Activated naive CD8-positive, alpha-beta T cell treated with anti-CD3 and anti-CD28 coated beads for 36 hours (primary cell): Measurements from ENCODE around the gene WDR70. TPM values are rescaled to one million over a fixed set of nuclear protein-coding genes. Genes with fewer than 3 reads are reported as not detected.
"Not testable (repeated sequence)": the region's sequence is repeated elsewhere in the genome, so short reads cannot be mapped to it uniquely, and the experiment has no call there.

Source experiments
- DNase-seq: peaks from one replicate; pipeline ENCODE4 v3.0.0; 2021
- H3K27ac Mint-ChIP-seq: one replicate; pipeline ENCODE4 v1.8.0; 2022; ENCODE audit warnings: mild to moderate bottlenecking, moderate library complexity, mixed read lengths
- H3K27me3 Mint-ChIP-seq: one replicate; pipeline ENCODE4 v1.8.0; 2022; ENCODE audit warnings: mild to moderate bottlenecking, mixed read lengths
- H3K36me3 Mint-ChIP-seq: one replicate; pipeline ENCODE4 v1.8.0; 2021; ENCODE audit warnings: mild to moderate bottlenecking, mixed read lengths
- H3K4me1 Mint-ChIP-seq: one replicate; pipeline ENCODE4 v1.8.0; 2021; ENCODE audit warnings: mixed read lengths
- H3K4me3 Mint-ChIP-seq: one replicate; pipeline ENCODE4 v1.8.0; 2022; ENCODE audit warnings: mild to moderate bottlenecking, moderate library complexity, mixed read lengths
- H3K9me3 Mint-ChIP-seq: one replicate; pipeline ENCODE4 v1.8.0; 2022; ENCODE audit warnings: mixed read lengths
- total RNA-seq, 2 experiments: library from RNA; stranded (reverse); gene quantifications; one replicate each; pipeline ENCODE4 v1.2.3, GENCODE V29; 2021

WDR70 gene
- total RNA-seq, 2 experiments from 2014 or later = 36.2 to 36.8 TPM

DNA sequence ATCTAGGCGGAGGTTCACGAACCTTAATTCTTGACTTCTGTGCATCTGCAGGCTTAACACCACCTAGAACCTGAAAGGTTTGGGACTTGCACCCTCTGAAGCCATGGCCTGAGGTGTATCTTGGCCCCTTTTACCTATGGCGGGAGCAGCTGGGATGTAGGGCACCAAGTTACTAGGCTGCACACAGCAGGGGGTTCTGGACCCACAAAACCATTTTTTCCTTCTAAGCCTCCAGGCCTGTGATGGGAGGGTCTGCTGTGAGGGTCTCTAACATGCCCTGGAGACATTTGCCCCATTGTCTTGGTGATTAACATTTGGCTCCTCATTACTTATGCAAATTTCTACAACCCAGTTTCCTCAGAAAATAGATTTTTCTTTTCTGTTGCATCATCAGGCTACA lies 102.3 kb downstream of the WDR70 start:
- H3K36me3 Mint-ChIP-seq = peaks cover 64% of the 10 kb centered on the region
- not testable (repeated sequence) for H3K27ac Mint-ChIP-seq, H3K27me3 Mint-ChIP-seq, DNase-seq, H3K4me1 Mint-ChIP-seq, H3K4me3 Mint-ChIP-seq
- H3K9me3 Mint-ChIP-seq = peaks cover 15% of the 10 kb centered on the region

DNA sequence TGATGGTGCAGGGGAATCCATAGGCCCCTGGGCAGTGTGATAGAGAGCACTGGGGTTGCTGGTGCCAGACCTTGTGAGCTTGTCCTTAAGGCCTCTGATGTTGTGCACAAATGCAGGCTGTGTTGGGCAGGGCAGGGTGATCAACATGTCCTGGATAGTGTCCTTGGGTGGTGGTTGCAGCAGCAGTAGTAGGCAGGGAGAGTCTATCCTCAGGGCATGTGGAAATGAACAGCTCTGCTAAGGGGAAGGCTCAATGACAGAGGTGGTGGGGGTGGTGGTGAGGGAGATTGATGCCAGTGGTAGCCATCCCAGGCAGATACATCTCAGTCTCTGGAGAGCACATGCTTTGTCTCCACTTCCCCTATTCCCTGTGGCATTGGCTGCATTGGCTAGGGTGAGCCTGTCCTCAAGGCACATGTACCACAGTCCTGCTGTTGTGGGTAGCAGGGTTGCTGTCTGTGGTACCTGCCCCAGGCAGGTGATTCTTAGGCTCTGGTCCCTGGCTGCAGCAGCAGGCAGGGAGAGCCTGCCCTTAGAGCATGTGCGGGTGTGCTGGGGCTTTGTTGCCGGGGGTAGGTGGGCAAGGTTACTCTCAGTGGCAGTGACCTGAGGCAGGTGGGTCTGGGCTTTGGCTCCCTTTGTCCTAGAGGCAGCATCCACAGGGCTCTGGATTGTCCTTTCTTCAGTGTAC lies 111.1 kb downstream of the WDR70 start:
- Mint-ChIP-seq H3K27me3 (no peaks in the 10 kb centered on the region), H3K9me3 (peaks cover 6% of the 10 kb centered on the region), H3K4me3 (no peak overlapping the region), H3K27ac (no peak overlapping the region), H3K4me1 (no peaks in the 10 kb centered on the region), H3K36me3 (peaks cover 39% of the 10 kb centered on the region)
- DNase-seq = no peak

DNA sequence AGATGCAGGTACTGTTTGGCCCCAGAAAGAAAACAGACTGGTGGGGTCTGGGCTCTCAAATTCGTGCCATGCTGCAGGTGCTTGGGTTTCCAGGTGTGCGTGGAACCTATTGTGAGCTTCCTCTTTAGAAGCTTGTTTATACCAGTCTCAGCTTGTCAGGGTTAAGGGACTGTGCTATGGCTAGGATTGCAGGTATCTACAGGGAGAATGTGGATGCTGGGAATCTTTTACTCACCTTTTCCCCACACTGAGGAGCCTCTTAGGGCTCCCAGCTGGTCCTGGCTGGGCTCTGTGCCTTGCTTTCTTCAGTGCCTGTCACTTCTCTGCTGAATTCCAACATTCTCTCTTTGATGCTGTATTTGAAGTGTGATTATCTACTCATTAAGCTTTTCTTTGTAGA lies 111.8 kb downstream of the WDR70 start:
- H3K27ac Mint-ChIP-seq = no peak overlapping the region
- H3K4me3 Mint-ChIP-seq = no peak overlapping the region
- peaks cover 39% of the 10 kb centered on the region for H3K36me3 Mint-ChIP-seq
- H3K27me3 Mint-ChIP-seq = no peaks in the 10 kb centered on the region
- no peak for DNase-seq
- H3K4me1 Mint-ChIP-seq = no peaks in the 10 kb centered on the region
- peaks cover 6% of the 10 kb centered on the region for H3K9me3 Mint-ChIP-seq

DNA sequence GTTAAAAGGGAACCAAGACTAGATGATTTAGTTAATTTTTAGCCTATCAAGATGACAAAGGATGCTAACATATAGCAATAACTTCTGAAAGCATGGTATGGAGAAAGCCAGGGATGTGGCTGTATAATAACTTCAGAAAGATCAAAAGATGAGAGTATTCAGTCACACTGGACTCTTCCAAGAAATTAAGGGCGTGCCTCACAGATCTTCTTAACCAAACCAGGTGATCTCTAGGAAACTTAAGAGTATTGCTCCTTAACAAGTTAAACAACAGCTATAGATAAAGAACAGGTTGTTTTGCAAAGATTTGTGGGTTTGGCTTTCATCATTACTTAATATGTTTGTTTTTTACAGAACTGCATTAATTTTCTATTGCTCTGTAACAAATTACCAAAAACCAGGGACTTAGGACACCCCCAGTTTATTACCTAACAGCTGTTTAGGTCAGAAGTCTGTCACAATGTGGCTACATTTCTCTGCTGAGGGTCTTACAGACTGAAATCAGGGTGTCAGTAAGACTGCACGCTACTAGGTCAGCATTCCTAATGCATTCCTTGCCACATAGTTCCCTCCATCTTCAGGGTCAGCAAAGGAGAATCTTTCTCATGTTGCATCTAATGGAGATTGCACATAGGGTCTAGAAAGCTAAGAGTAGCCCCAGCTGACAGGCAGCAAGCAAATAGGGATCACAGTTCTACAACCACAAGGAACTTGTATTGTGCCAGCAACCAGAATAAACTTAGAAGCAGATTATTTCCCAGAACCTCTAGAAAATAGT lies 113.8 kb downstream of the WDR70 start:
- Mint-ChIP-seq H3K27ac (no peak overlapping the region), H3K36me3 (peaks cover 34% of the 10 kb centered on the region), H3K4me3 (no peak overlapping the region), H3K9me3 (peaks cover 4% of the 10 kb centered on the region), H3K27me3 (no peaks in the 10 kb centered on the region), H3K4me1 (no peaks in the 10 kb centered on the region)
- no peak for DNase-seq

DNA sequence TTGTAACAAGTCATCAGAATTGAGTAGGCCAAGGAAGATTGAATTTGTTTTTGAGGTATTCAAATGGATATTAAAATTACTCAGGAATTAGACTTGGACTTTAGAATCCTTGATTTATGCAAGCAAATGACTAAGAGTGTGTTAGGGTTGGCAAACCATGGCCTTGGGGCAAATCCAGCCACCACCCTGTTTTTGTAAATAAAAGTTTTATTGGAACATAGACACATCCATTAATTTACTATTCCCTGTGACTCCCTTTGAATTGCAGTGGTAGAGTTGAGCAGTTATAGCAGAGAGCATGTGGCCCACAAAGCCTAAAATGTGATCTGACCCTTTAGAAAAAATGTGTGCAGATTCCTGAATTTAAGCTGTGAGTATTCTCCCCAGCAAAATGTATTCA lies 115.6 kb downstream of the WDR70 start:
- no peak overlapping the region for H3K27ac Mint-ChIP-seq
- no peaks in the 10 kb centered on the region for H3K27me3 Mint-ChIP-seq
- no peaks in the 10 kb centered on the region for H3K9me3 Mint-ChIP-seq

DNA sequence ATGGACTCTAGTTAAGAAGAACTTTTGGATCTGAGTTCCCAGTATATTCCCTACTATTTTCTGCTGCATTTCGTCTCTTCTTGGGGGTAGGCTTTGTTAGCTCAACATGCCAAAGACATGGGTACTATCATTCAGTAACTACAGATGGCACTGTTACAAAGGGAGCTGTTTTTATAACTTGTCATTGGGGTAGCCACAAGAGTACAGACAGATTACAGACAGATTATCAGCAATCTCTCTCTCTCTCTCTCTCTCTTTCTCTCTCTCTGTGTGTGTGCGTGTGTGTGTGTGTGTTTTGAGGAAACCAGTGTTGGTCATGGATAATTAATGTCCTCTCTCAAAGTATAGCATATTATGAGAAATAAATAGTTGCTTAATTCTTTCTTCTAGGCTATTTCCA lies 116.1 kb downstream of the WDR70 start:
- Mint-ChIP-seq H3K36me3 (peaks cover 43% of the 10 kb centered on the region), H3K27me3 (no peaks in the 10 kb centered on the region), H3K27ac (no peak overlapping the region), H3K9me3 (no peaks in the 10 kb centered on the region), H3K4me3 (no peak overlapping the region), H3K4me1 (no peaks in the 10 kb centered on the region)
- DNase-seq = no peak

More for the DNA sequence above, 115.6 kb downstream of the WDR70 start:
- no peaks in the 10 kb centered on the region for H3K4me1 Mint-ChIP-seq
- DNase-seq = no peak
- H3K36me3 Mint-ChIP-seq = peaks cover 39% of the 10 kb centered on the region
- H3K4me3 Mint-ChIP-seq = no peak overlapping the region

DNA sequence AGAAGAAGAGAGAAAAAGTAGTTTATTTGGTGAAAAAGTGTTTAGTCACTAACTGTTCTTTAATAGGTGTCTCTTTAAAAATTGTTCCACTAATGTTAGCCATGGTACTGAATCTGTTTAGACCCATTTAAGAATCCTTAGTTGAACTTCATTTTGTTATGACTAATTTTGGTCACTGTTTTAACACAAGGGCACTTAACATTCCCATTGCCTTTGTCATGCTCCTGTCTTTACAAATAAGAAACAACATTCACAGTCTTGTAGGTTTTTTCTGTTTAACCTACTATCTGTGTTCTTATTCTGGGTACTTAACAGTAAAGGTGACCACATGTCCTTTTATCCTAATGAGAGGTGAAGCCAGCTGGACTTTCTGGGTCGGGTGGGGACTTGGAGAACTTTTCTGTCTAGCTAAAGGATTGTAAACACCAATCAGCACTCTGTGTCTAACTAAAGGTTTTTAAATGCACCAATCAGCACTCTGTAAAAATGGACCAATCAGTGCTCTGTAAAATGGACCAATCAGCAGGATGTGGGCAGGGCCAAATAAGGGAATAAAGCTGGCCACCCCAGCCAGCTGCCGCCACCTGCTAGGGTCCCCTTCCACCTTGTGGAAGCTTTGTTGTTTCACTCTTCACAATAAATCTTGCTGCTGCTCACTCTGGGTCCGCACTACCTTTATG lies 116.7 kb downstream of the WDR70 start:
- Mint-ChIP-seq H3K4me1 (no peaks in the 10 kb centered on the region), H3K27ac (no peak overlapping the region), H3K27me3 (no peaks in the 10 kb centered on the region), H3K4me3 (no peak overlapping the region), H3K36me3 (peaks cover 47% of the 10 kb centered on the region), H3K9me3 (no peaks in the 10 kb centered on the region)
- DNase-seq = no peak

DNA sequence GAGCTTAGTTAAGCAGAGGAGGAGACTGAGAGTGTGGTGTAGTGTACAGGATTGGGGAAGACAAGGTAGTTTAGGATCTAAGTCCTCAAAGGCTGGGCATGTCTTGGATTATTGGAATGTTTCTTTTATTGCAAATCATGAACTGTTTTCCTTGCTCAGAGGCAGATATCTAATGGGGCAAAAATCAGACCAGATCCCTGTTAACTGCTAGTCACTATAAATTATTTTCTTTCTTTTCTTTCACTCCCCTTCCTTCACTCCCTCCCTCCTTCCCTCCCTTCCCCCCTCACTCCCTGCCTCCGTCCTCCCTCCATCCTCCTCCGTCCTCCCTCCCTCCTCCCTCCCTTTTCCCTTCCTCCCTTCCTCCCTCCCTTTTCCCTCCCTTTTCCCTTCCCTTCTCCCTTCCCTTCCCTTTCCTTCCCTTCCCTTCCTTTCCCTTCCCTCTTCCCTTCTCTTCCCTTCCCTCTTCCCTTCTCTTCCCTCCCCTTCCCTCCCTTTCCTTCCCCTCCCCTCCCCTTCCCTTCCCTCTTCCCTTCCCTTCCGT lies 117.9 kb downstream of the WDR70 start:
- Mint-ChIP-seq H3K27ac (no peak overlapping the region), H3K4me3 (no peak overlapping the region), H3K36me3 (peaks cover 59% of the 10 kb centered on the region), H3K9me3 (peaks cover 3% of the 10 kb centered on the region), H3K4me1 (no peaks in the 10 kb centered on the region), H3K27me3 (no peaks in the 10 kb centered on the region)
- DNase-seq = no peak

DNA sequence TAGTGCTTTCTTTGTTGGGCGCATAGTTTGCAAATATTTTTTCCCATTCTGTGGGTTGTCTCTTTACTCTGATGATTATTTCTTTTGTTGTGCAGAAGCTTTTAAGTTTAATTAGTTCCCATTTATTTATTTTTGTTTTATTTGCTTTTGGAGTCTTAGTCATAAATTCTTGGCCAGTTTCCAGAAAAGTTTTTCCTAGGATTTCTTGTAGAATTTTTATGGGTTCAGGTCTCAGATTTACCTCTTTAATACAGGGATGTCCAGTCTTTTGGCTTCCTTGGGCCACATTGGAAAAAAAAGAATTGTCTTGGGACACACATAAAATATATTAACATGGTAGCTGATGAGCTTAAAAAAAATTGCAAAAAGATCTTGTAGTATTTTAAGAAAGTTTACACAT lies 122.0 kb downstream of the WDR70 start:
- Mint-ChIP-seq H3K27me3 (no peaks in the 10 kb centered on the region), H3K36me3 (peaks cover 78% of the 10 kb centered on the region), H3K27ac (no peak overlapping the region), H3K9me3 (peaks cover 6% of the 10 kb centered on the region), H3K4me1 (no peaks in the 10 kb centered on the region), H3K4me3 (no peak overlapping the region)
- no peak for DNase-seq

DNA sequence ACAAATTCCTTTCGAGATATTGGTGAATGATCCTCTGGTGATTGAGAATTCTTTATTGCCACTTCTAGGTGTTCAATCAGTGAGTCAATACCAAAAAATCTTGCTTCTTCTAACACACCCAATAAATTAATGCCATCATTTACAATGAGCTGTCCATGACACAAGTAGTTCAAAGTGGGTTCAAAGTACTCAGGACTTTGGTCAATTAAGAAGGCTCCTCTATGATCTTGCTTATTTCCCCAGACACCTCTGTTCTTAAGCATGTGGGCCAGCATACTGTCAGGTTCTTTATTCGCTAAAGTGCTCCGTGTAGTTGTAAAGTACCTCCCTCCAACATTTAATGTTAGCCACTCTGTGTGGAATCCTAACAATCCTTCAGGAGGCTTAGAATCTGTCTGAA lies 127.1 kb downstream of the WDR70 start:
- no peak for DNase-seq
- no peak overlapping the region for H3K4me3 Mint-ChIP-seq
- peaks cover 6% of the 10 kb centered on the region for H3K9me3 Mint-ChIP-seq
- no peaks in the 10 kb centered on the region for H3K27me3 Mint-ChIP-seq
- H3K4me1 Mint-ChIP-seq = no peaks in the 10 kb centered on the region
- H3K27ac Mint-ChIP-seq = no peak overlapping the region
- H3K36me3 Mint-ChIP-seq = peaks cover 56% of the 10 kb centered on the region

DNA sequence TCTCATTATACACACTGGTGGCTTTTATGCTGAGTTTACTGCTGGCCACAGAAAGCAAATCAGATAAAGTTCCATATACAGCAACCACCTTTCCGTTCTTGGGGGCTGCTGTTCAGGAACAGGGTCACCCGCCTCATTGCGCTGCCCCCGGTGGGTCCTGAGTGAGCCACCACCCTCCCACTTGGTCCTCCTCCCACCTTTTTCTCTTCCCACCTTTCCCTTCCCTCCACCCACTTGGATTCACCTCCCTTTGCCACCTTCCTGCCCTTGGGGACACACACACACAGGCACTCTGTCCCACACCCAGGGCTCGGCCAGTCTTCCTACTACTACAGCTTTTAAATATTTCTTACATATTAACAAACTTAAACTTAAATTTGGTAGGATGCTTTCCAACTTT lies 127.6 kb downstream of the WDR70 start:
- peaks cover 4% of the 10 kb centered on the region for H3K9me3 Mint-ChIP-seq
- no peak overlapping the region for H3K4me3 Mint-ChIP-seq
- no peaks in the 10 kb centered on the region for H3K4me1 Mint-ChIP-seq
- no peaks in the 10 kb centered on the region for H3K27me3 Mint-ChIP-seq
- no peak for DNase-seq
- no peak overlapping the region for H3K27ac Mint-ChIP-seq
- H3K36me3 Mint-ChIP-seq = peaks cover 52% of the 10 kb centered on the region

DNA sequence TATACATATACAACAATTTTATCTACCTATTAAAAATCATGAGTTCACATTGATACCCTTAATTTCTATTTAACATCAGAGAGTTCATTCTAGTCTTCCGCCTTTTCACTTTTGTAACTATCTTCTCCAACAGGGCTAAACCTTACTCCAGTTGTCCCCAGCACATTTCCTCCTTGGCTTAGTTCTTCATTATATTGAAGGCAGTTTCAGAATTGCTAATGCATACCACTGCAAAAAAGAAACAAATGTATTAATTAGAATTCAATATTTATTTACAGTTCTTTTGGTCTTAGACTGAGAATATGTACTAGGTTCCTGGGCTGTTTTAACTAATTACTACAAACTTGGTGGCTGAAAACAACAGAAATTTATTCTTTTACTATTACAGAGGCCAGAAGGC lies 132.5 kb downstream of the WDR70 start:
- Mint-ChIP-seq H3K9me3 (no peaks in the 10 kb centered on the region), H3K27ac (no peak overlapping the region), H3K4me3 (no peak overlapping the region)

DNA sequence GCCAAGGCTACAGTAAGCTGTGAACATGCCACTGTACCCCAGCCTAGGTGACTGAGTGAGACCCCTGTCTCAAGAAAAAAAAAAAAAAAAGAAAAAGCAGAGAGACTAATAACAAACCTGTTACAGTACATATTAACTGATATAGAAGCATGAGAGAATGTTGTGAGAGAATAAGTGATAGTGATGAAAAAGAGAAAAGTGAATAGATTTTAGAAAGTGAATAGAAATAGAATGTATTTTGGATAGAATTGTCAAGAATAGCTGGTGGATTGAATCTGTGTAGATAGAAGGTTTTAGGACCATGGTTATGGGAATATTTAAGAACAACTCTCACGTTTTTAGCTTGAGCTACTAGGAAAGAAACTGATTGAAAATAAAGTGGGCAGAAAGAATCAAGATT lies 135.8 kb downstream of the WDR70 start:
- Mint-ChIP-seq H3K36me3 (peaks cover 36% of the 10 kb centered on the region), H3K27me3 (no peaks in the 10 kb centered on the region), H3K27ac (no peak overlapping the region), H3K4me1 (no peaks in the 10 kb centered on the region), H3K9me3 (peaks cover 4% of the 10 kb centered on the region), H3K4me3 (no peak overlapping the region)
- no peak for DNase-seq

More for the DNA sequence above, 132.5 kb downstream of the WDR70 start:
- no peak for DNase-seq
- H3K36me3 Mint-ChIP-seq = peaks cover 26% of the 10 kb centered on the region
- H3K4me1 Mint-ChIP-seq = no peaks in the 10 kb centered on the region
- no peaks in the 10 kb centered on the region for H3K27me3 Mint-ChIP-seq

DNA sequence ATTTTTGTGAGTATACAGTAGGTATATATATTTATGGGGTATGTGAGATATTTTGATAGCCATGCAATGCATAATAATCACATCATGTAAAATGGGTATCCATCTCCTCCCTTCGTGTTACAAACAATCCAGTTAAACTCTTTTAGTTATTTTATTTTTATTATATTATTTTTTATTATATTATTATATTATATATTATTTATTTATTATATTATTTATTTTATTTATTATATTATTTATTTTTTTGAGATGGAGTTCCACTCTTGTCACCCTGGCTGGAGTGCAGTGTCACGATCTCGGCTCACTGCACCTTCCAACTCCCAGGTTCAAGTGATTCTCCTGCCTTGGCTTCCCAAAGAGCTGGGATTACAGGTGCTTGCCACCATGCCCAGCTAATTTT lies 138.6 kb downstream of the WDR70 start:
- DNase-seq = no peak

DNA sequence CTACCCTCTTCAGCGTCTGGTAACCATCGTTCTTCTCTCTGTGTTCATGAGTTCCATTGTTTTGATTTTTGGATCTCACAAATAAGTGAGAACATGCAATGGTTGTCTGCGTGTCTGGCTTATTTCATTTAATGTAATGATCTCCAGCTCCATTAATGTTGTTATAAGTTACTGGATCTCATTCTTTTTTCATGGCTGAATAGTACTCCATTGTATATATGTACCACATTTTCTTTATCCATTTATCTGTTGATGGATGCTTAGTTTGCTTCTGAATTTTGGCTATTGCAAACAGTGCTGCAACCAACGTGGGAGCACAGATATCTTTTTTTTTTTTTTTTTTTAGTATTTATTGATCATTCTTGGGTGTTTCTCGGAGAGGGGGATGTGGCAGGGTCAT lies 139.2 kb downstream of the WDR70 start:
- H3K27me3 Mint-ChIP-seq, H3K4me3 Mint-ChIP-seq, H3K9me3 Mint-ChIP-seq, H3K4me1 Mint-ChIP-seq, DNase-seq, H3K27ac Mint-ChIP-seq: not testable (repeated sequence)
- peaks cover 50% of the 10 kb centered on the region for H3K36me3 Mint-ChIP-seq

More for the DNA sequence above, 138.6 kb downstream of the WDR70 start:
- Mint-ChIP-seq H3K27ac (no peak overlapping the region), H3K27me3 (no peaks in the 10 kb centered on the region), H3K36me3 (peaks cover 51% of the 10 kb centered on the region), H3K9me3 (peaks cover 6% of the 10 kb centered on the region), H3K4me1 (no peaks in the 10 kb centered on the region), H3K4me3 (no peak overlapping the region)
